Breast epithelium (tissue), 3 donors: ENCODE results near the gene PLCG2.

Source experiments
- CTCF ChIP-seq, 3 donors: fragments of 450-650 bp; IDR thresholded peaks; one replicate each; pipeline ENCODE4 v1.5.1; 2016 to 2017; ENCODE audit warnings: antibody characterized with exemption in 3 of 3, mild to moderate bottlenecking in 3 of 3, moderate library complexity in 3 of 3
- POLR2A ChIP-seq: fragments of 450-650 bp; IDR thresholded peaks from one replicate; pipeline ENCODE4 v1.6.1; 2016; ENCODE audit warnings: antibody characterized with exemption, mild to moderate bottlenecking, moderate library complexity

DNA sequence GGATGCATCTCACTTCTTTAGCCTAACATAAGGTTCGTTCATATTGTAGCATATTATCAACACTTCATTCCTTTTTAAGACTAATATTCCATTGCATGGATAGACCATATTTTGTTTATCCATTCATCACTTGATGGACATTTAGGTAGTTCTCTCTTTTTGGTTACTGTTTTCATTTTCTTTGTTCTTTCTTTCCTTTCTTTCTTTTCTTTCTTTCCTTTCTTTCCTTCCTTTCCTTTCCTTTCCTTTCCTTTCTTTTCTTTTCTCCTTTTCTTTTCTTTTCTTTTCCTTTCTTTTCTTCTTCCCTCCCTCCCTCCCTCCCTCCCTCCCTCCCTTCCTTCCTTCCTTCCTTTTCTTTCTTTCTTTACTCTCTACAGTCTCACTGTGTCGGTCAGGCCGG is 24.2 kb downstream of the PLCG2 start:
- TF ChIP-seq CTCF (IDR thresholded peaks at IDR 0.05) (no peak), POLR2A (no peak)
